K562 (cell line): ENCODE results near the gene IMMP2L. TPM values are rescaled to one million over a fixed set of nuclear protein-coding genes. Genes with fewer than 3 reads are reported as not detected.

Source experiments
- ATAC-seq: fragments of 200-7000 bp; cut with Tn5 transposase; 3 replicates; pipeline ENCODE4 v1.9.1; 2020; ENCODE audit warnings: moderate library complexity
- BruUV-seq: library from RNA; stranded (reverse); fragments of 400-500 nt; replicated peaks from 2 replicates; lab custom pipeline; 2021; lab: Mats Ljungman, UMichigan
- CTCF ChIA-PET: fragments of 300-600 bp; formaldehyde crosslinking; extraction: SDS; loops from one replicate; lab custom pipeline; 2021; ENCODE audit warnings: low intra/inter-chr PET ratio; lab: Yijun Ruan, JAX
- POLR2A ChIA-PET: fragments of 300-600, 350-650 bp; sonication (Branson Sonifier 250); formaldehyde crosslinking; extraction: SDS; loops from one replicate; lab custom pipeline; 2021; ENCODE audit warnings: antibody characterized with exemption, inconsistent platforms; lab: Yijun Ruan, JAX
- DNase-seq, 4 experiments: peaks; one replicate each; pipeline versions ENCODE4 v3.0.0 to v3.0.0-alpha.2; 2011 to 2018; ENCODE audit warnings: low spot score in 3 of 4, mixed read lengths in 3 of 4; ENCODE audit errors: extremely low read depth in 1 of 4
- FAIRE-seq: peaks from 2 replicates; lab custom pipeline; 2011; peaks lifted over from hg19 to GRCh38; lab: Jason Lieb, UNC
- H2AFZ ChIP-seq: 2 replicates; pipeline ENCODE4 v1.6.0; 2011; ENCODE audit warnings: low read depth, low read length, control low read depth, inconsistent platforms
- H3K27ac ChIP-seq: fragments of 200-600 bp; 3 replicates; pipeline ENCODE4 v1.8.0; 2011; ENCODE audit warnings: low read depth, mild to moderate bottlenecking, control low read depth, inconsistent platforms, low read length, moderate library complexity, mixed read lengths; ENCODE audit errors: extremely low read depth
- H3K27me3 ChIP-seq, 2 experiments: fragments of 300-600 bp in 1 of 2; 2 replicates in 1 of 2; 3 replicates in 1 of 2; pipeline versions ENCODE4 v1.6.0 to v1.8.0; 2011; ENCODE audit warnings: inconsistent platforms in 2 of 2, low read length in 2 of 2, mild to moderate bottlenecking in 1 of 2, mixed read lengths in 1 of 2, moderate library complexity in 1 of 2; ENCODE audit not compliant: control insufficient read depth in 2 of 2, insufficient read depth in 2 of 2
- H3K36me3 ChIP-seq: fragments of 300-600 bp; 3 replicates; pipeline ENCODE4 v1.8.0; 2011; ENCODE audit warnings: mild to moderate bottlenecking, low read length, inconsistent platforms; ENCODE audit not compliant: control insufficient read depth, insufficient read depth
- H3K4me1 ChIP-seq, 2 experiments: fragments of 200-600 bp in 1 of 2; replicated peaks in 1 of 2; 2 replicates in 1 of 2; 3 replicates in 1 of 2; pipeline versions ENCODE4 v1.5.1 to v1.8.0; 2011; ENCODE audit warnings: inconsistent platforms in 2 of 2, low read length in 2 of 2, mild to moderate bottlenecking in 1 of 2, mixed read lengths in 1 of 2, moderate library complexity in 1 of 2; ENCODE audit not compliant: control insufficient read depth in 2 of 2, insufficient read depth in 2 of 2
- H3K4me2 ChIP-seq: 2 replicates; pipeline ENCODE4 v1.6.1; 2011; ENCODE audit warnings: low read length, control low read depth, inconsistent platforms, mixed read lengths; ENCODE audit not compliant: insufficient read depth
- H3K4me3 ChIP-seq: fragments of 200-600 bp; sonication (generic), shearing (Covaris generic); 2 replicates; pipeline ENCODE4 v1.5.1; 2016; ENCODE audit warnings: control low read depth, inconsistent platforms
- H3K79me2 ChIP-seq: fragments of 200-600 bp; 3 replicates; pipeline ENCODE4 v1.8.0; 2011; ENCODE audit warnings: low read length, inconsistent platforms; ENCODE audit not compliant: control insufficient read depth, insufficient read depth
- H3K9ac ChIP-seq, 2 experiments: 2 replicates each; pipeline versions ENCODE4 v1.6.0 to v1.6.1; 2011; ENCODE audit warnings: low read depth in 2 of 2, low read length in 2 of 2, control low read depth in 1 of 2, inconsistent platforms in 1 of 2, mild to moderate bottlenecking in 1 of 2, mixed read lengths in 1 of 2; ENCODE audit not compliant: insufficient read depth in 1 of 2
- H3K9me1 ChIP-seq: one replicate; pipeline ENCODE4 v1.6.0; 2011; ENCODE audit warnings: inconsistent platforms, mild to moderate bottlenecking, low read length, moderate library complexity; ENCODE audit not compliant: control insufficient read depth, insufficient read depth
- H3K9me3 ChIP-seq: replicated peaks from 2 replicates; pipeline ENCODE4 v1.5.1; 2011; ENCODE audit warnings: low read depth, low read length, inconsistent platforms; ENCODE audit not compliant: control insufficient read depth, insufficient read depth
- H4K20me1 ChIP-seq: replicated peaks from 2 replicates; pipeline ENCODE4 v1.6.1; 2011; ENCODE audit warnings: low read length, inconsistent platforms, mixed read lengths; ENCODE audit not compliant: control insufficient read depth, insufficient read depth
- DACH1 ChIP-seq: fragments of 450-650 bp; IDR thresholded peaks from 2 replicates; pipeline ENCODE4 v1.6.1; 2018; ENCODE audit not compliant: partially characterized antibody
- ESRRB ChIP-seq: fragments of 250-450 bp; sonication (Bioruptor Pico); IDR thresholded peaks from 2 replicates; pipeline ENCODE4 v1.5.0; 2020; ENCODE audit warnings: mild to moderate bottlenecking, moderate library complexity, borderline replicate concordance
- EWSR1 ChIP-seq: fragments of 450-650 bp; IDR thresholded peaks from 2 replicates; pipeline ENCODE4 v1.6.1; 2018; ENCODE audit warnings: borderline replicate concordance, mild to moderate bottlenecking, low read depth, moderate library complexity; ENCODE audit not compliant: partially characterized antibody
- HMG20A ChIP-seq: fragments of 450-650 bp; formaldehyde crosslinking; conservative IDR thresholded peaks from 2 replicates; pipeline ENCODE4 v1.4.0; 2020; ENCODE audit warnings: mild to moderate bottlenecking, mixed read lengths
- IRF1 ChIP-seq: sonication (generic); formaldehyde crosslinking; IDR thresholded peaks from 2 replicates; pipeline ENCODE4 v1.8.0; 2022; ENCODE audit warnings: missing genetic modification reagents, mild to moderate bottlenecking, borderline replicate concordance
- MAFG ChIP-seq: fragments of 450-650 bp; conservative IDR thresholded peaks from 2 replicates; pipeline ENCODE4 v1.6.1; 2016; ENCODE audit warnings: missing genetic modification characterization, missing compliant biosample characterization
- MEF2D ChIP-seq: conservative IDR thresholded peaks from 2 replicates; pipeline ENCODE4 v1.6.1; 2016; ENCODE audit warnings: low read depth, missing genetic modification characterization, missing compliant biosample characterization
- NFE2L1 ChIP-seq: fragments of 450-650 bp; IDR thresholded peaks from 2 replicates; pipeline ENCODE4 v1.6.1; 2016; ENCODE audit warnings: missing genetic modification characterization, low read depth, mild to moderate bottlenecking, missing compliant biosample characterization, moderate library complexity, borderline replicate concordance
- NR2F6 ChIP-seq: fragments of 450-650 bp; formaldehyde crosslinking; IDR thresholded peaks from 2 replicates; pipeline ENCODE4 v1.4.0; 2020; ENCODE audit warnings: mild to moderate bottlenecking
- PKNOX1 ChIP-seq: fragments of 450-650 bp; IDR thresholded peaks from 2 replicates; pipeline ENCODE4 v1.6.1; 2016
- POLR2G ChIP-seq: fragments of 200-400 bp; formaldehyde crosslinking; IDR thresholded peaks from 2 replicates; pipeline ENCODE4 v1.6.1; 2017; ENCODE audit warnings: low read depth, mild to moderate bottlenecking, antibody characterized with exemption, low read length, moderate library complexity
- U2AF1 ChIP-seq: fragments of 200-400 bp; formaldehyde crosslinking; optimal IDR thresholded peaks from 2 replicates; pipeline ENCODE3; 2017; ENCODE audit warnings: mild to moderate bottlenecking, low read depth, low read length, moderate library complexity
- USF1 ChIP-seq: sonication (generic); formaldehyde crosslinking; IDR thresholded peaks from 2 replicates; pipeline ENCODE4 v1.9.0; 2022; ENCODE audit warnings: mild to moderate bottlenecking, missing genetic modification reagents
- ZFP91 ChIP-seq: sonication (generic); formaldehyde crosslinking; IDR thresholded peaks from 2 replicates; pipeline ENCODE4 v1.8.0; 2022; ENCODE audit warnings: mild to moderate bottlenecking, missing genetic modification reagents
- ZFPM2 ChIP-seq: fragments of 250-450 bp; sonication (Bioruptor Pico); IDR thresholded peaks from 2 replicates; pipeline ENCODE4 v1.5.1; 2022; ENCODE audit warnings: mild to moderate bottlenecking
- ZNF165 ChIP-seq: fragments of 250-450 bp; sonication (Bioruptor Pico); IDR thresholded peaks from 2 replicates; pipeline ENCODE4 v1.4.0; 2020; ENCODE audit warnings: borderline replicate concordance
- ZNF282 ChIP-seq: sonication (generic); formaldehyde crosslinking; IDR thresholded peaks from 2 replicates; pipeline ENCODE4 v1.8.1; 2023; ENCODE audit warnings: missing genetic modification reagents
- ZNF3 ChIP-seq: fragments of 250-450 bp; sonication (Bioruptor Pico); IDR thresholded peaks from 2 replicates; pipeline ENCODE4 v1.5.0; 2021; ENCODE audit warnings: mild to moderate bottlenecking, moderate library complexity
- WGBS: fragments of 100-300 bp; shearing (Covaris generic); methylation state at CpG from one replicate; pipeline ENCODE4 v1.1.6; 2016; ENCODE audit warnings: low coverage, mixed read lengths; ENCODE audit not compliant: insufficient coverage; ENCODE audit errors: missing lambda C conversion rate; 5-methylcytosine and 5-hydroxymethylcytosine counted together
- in situ Hi-C: fragments of 300-500 bp; cut with MboI; formaldehyde crosslinking; loops from 4 replicates; pipeline ENCODE4 v1.15.0; 2018; ENCODE audit warnings: inconsistent platforms, mixed read lengths
- intact Hi-C: fragments of 100-400 bp; cut with micrococcal nuclease; formaldehyde crosslinking; loops from 2 replicates; pipeline ENCODE4 v1.14.2; 2022
- polyA plus RNA-seq, 8 experiments: library from polyadenylated mRNA; depleted of rRNA in 4 of 8; stranded (reverse) in 5 of 8; unstranded in 3 of 8; fragments of >200 nt; fragmentation: Nextera tagmentation in 2 of 8; fragmentation: Illumina TruSeq in 1 of 8; extraction: Ambion mirVana in 2 of 8; extraction: Trizol in 1 of 8; gene quantifications; 2 replicates each; pipeline versions ENCODE4 v1.2.1 to v1.2.3, GENCODE V29; 2011 to 2014; ENCODE audit warnings: inconsistent platforms in 1 of 8, missing spikeins in 1 of 8
- total RNA-seq, 7 experiments: library from RNA; depleted of rRNA in 6 of 7; stranded (reverse); fragments of >200 nt in 6 of 7; fragmentation: Illumina TruSeq in 2 of 7; extraction: Trizol in 2 of 7; gene quantifications; 2 replicates each; pipeline versions ENCODE4 v1.2.1 to v1.2.3, GENCODE V29; 2011 to 2021; ENCODE audit warnings: low replicate concordance in 1 of 7
- TF ChIP-seq, protein P1 (sequence below): fragments of 250-450 bp; sonication (Bioruptor Pico); IDR thresholded peaks from 2 replicates; pipeline ENCODE4 v1.4.0; 2020

The IMMP2L gene
- total and polyA plus RNA-seq, 9 of the 15 experiments (the other 6 are each of a cell fraction or from before 2014, with no cell fraction given), result 29.7 to 116 (median 53.0) TPM

GRCh38 chr7:111093496-111093895, 468.8 kb downstream of the IMMP2L start:
- ATAC-seq, result no peak
- H3K9me3 ChIP-seq, result no peaks in the 10 kb centered on the region
- H3K79me2 ChIP-seq, result no peaks in the 10 kb centered on the region
- H4K20me1 ChIP-seq, result no peaks in the 10 kb centered on the region
- no peaks in the 10 kb centered on the region for H3K9me1 ChIP-seq
- in situ Hi-C loops (loop anchor here (5.0 to 10.0 kb wide), 2 partner anchors 384 to 641 kb away; no protein-coding TSS in a partner anchor), intact Hi-C loops (loop anchor here (5.0 kb wide), 1 partner anchor 469 kb away; the partner anchor contains the start of gene IMMP2L)
- H3K4me1 ChIP-seq, result no peaks in the 10 kb centered on the region; a peak in 1 of 5 replicates
- H3K4me2 ChIP-seq, result no peak overlapping the region
- no peaks in the 10 kb centered on the region for H3K36me3 ChIP-seq
- FAIRE-seq, result no peak
- CTCF ChIA-PET, result no interaction called here
- POLR2A ChIA-PET, result no interaction called here
- H3K4me3 ChIP-seq, result no peak overlapping the region
- 70% methylated on average over 4 of the region's 4 CpGs for WGBS
- H3K27ac ChIP-seq, result no peak overlapping the region
- no peak overlapping the region for H3K9ac ChIP-seq
- no peak overlapping the region for H2AFZ ChIP-seq
- DNase-seq, result no peak
- BruUV-seq, result no TSS peak
- TF ChIP-seq ZNF165 (CRISPR knock-in tag) (no peak), NFE2L1 (no peak), EWSR1 (no peak), USF1 (CRISPR knock-in tag) (no peak), ZFP91 (CRISPR knock-in tag) (no peak), HMG20A (CRISPR knock-in tag) (no peak), POLR2G (no peak), ZNF282 (CRISPR knock-in tag) (no peak), PKNOX1 (no peak), IRF1 (no peak), ESRRB (no peak), MAFG (tag) (no peak), NR2F6 (CRISPR knock-in tag) (no peak), U2AF1 (no peak), ZFPM2 (no peak), DACH1 (no peak), MEF2D (tag) (no peak), ZNF3 (no peak)
- TF ChIP-seq, protein P1, sequence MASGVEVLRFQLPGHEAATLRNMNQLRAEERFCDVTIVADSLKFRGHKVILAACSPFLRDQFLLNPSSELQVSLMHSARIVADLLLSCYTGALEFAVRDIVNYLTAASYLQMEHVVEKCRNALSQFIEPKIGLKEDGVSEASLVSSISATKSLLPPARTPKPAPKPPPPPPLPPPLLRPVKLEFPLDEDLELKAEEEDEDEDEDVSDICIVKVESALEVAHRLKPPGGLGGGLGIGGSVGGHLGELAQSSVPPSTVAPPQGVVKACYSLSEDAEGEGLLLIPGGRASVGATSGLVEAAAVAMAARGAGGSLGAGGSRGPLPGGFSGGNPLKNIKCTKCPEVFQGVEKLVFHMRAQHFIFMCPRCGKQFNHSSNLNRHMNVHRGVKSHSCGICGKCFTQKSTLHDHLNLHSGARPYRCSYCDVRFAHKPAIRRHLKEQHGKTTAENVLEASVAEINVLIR (CRISPR knock-in tag), result no peak
- TF ChIP-seq, all 486 proteins: peak for 0
- no peaks in the 10 kb centered on the region for H3K27me3 ChIP-seq
